Fibroblast of skin of abdomen (primary cell): ENCODE measurements around the gene PDE4D.
A peak's percentile ranks its signal among the peaks of the same experiment; 100 is the strongest.

ENCODE experiments used
- DNase-seq: peaks from one replicate; pipeline ENCODE4 v3.0.0-alpha.2; 2013

The PDE4D gene

GRCh38 chr5:59732301-59732700 is 161.2 kb downstream of the PDE4D start:
- DNase-seq: no peak

- DNase-seq: no peak
Observed at GRCh38 chr5:59731809-59732208, 161.7 kb downstream of the PDE4D start.

GRCh38 chr5:59729820-59730219 is 163.7 kb downstream of the PDE4D start:
- DNase-seq: no peak

- no peak for DNase-seq
Observed at GRCh38 chr5:59729357-59729756, 164.2 kb downstream of the PDE4D start.

- no peak for DNase-seq
Observed at GRCh38 chr5:59728356-59728755, 165.2 kb downstream of the PDE4D start.

GRCh38 chr5:59727186-59727585 is 166.3 kb downstream of the PDE4D start:
- DNase-seq: no peak

GRCh38 chr5:59725392-59725767 is 168.1 kb downstream of the PDE4D start:
- peak; percentile 87 for DNase-seq

GRCh38 chr5:59724482-59725391 is 168.8 kb downstream of the PDE4D start:
- DNase-seq: peak; percentile 62

- peak; percentile 33 for DNase-seq
Observed at GRCh38 chr5:59722874-59723273, 170.7 kb downstream of the PDE4D start.

- no peak for DNase-seq
Observed at GRCh38 chr5:59721741-59722140, 171.8 kb downstream of the PDE4D start.

- DNase-seq: no peak
Observed at GRCh38 chr5:59720063-59720462, 173.5 kb downstream of the PDE4D start.

- DNase-seq: no peak
Observed at GRCh38 chr5:59716966-59717500, 176.5 kb downstream of the PDE4D start.

- DNase-seq: no peak
Observed at GRCh38 chr5:59716029-59716428, 177.5 kb downstream of the PDE4D start.

- no peak for DNase-seq
Observed at GRCh38 chr5:59715228-59715627, 178.3 kb downstream of the PDE4D start.

- DNase-seq: no peak
Observed at GRCh38 chr5:59713498-59713844, 180.1 kb downstream of the PDE4D start.

GRCh38 chr5:59712836-59713497 is 180.6 kb downstream of the PDE4D start:
- DNase-seq: peak; percentile 29

- peak; percentile 61 for DNase-seq
Observed at GRCh38 chr5:59711310-59711709, 182.2 kb downstream of the PDE4D start.

GRCh38 chr5:59709846-59710245 is 183.7 kb downstream of the PDE4D start:
- DNase-seq: peak; percentile 90

GRCh38 chr5:59709346-59709821 is 184.1 kb downstream of the PDE4D start:
- DNase-seq: no peak

GRCh38 chr5:59704936-59705335 is 188.6 kb downstream of the PDE4D start:
- no peak for DNase-seq

- DNase-seq: no peak
Observed at GRCh38 chr5:59703789-59704188, 189.7 kb downstream of the PDE4D start.

GRCh38 chr5:59698207-59699178 is 195.0 kb downstream of the PDE4D start:
- no peak for DNase-seq
